OCI-LY1 (cell line): ENCODE data around the gene CEP85L.

Source experiments
- EZH2 ChIP-seq: fragments of 200-600 bp; sonication (generic), shearing (Covaris generic); IDR thresholded peaks from 2 replicates; pipeline ENCODE4 v1.8.0; 2017; ENCODE audit warnings: borderline replicate concordance, mixed run types, mild to moderate bottlenecking, antibody characterized with exemption, low read length, moderate library complexity, mixed read lengths
- TF ChIP-seq, protein P1 (sequence below): fragments of 200-600 bp; sonication (generic), shearing (Covaris generic); IDR thresholded peaks from 2 replicates; pipeline ENCODE4 v1.5.1; 2017; ENCODE audit warnings: mild to moderate bottlenecking, antibody characterized with exemption, low read length, moderate library complexity, mixed read lengths

DNA sequence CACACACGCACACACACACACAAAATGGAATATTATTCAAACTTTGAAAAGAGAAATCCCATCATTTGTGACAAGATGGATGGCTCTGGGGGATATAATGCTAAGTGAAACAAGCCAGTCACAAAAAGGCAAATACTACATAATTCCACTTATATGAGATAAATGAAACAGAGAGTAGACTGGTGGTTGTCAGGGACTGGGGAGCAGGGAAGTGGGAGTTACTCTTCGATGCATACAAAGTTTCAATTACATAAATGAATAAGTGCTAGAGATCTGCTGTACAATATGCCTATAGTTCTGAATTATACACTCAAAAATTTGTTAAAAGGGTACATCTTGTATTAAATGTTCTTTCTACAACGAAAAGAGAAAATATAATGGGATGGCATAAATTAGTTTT, 161.4 kb downstream of the CEP85L start:
- TF ChIP-seq EZH2 = no peak
- TF ChIP-seq, protein P1, sequence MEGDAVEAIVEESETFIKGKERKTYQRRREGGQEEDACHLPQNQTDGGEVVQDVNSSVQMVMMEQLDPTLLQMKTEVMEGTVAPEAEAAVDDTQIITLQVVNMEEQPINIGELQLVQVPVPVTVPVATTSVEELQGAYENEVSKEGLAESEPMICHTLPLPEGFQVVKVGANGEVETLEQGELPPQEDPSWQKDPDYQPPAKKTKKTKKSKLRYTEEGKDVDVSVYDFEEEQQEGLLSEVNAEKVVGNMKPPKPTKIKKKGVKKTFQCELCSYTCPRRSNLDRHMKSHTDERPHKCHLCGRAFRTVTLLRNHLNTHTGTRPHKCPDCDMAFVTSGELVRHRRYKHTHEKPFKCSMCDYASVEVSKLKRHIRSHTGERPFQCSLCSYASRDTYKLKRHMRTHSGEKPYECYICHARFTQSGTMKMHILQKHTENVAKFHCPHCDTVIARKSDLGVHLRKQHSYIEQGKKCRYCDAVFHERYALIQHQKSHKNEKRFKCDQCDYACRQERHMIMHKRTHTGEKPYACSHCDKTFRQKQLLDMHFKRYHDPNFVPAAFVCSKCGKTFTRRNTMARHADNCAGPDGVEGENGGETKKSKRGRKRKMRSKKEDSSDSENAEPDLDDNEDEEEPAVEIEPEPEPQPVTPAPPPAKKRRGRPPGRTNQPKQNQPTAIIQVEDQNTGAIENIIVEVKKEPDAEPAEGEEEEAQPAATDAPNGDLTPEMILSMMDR = no peak
